NCI-H2081 (cell line): ENCODE measurements around the gene PAFAH1B1.

Experiments used
- DNase-seq, 2 experiments: peaks; one replicate each; lab custom pipeline; 2025; lab: John Stamatoyannopoulos, UW

The PAFAH1B1 gene

DNA sequence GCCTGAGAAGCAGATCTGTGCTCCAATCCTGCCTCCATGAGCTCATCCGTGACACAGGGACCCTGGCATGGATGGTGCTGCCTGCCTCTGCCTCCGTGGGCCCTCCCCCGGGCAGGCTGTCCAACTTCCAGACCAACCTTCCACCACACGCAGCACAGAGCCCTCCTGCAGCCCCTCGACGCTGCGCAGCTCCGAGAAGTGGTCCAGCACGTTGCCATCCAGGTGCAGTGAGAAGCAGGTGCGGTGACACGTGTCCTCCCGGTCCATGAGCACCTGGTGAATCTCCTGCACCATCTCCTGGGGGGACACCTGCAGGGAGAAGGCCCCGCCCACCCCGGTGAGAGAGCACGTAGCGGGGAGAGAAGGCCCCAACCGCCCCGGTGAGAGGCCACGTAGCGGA lies 109.7 kb downstream of the PAFAH1B1 start:
- no peak for DNase-seq

DNA sequence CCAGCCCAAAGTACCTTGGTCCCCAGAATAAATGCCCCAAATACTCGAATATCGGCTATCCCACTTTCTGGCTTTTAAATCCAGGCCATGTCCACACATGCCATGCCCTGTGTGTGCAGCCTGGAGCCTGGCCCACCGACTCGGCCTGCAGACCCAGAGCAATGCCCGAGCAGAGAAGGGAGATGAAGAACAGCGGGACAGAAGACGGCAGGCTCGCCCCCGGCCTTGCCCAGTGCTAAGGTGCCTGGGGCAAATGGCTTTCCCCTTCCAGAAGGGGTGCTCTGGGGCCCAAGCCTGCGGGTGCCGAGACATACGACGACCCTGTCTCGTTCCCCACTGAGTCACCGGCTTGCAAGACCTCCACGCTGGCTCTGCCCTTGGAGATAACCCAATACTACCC lies 110.2 kb downstream of the PAFAH1B1 start:
- no peak for DNase-seq

DNA sequence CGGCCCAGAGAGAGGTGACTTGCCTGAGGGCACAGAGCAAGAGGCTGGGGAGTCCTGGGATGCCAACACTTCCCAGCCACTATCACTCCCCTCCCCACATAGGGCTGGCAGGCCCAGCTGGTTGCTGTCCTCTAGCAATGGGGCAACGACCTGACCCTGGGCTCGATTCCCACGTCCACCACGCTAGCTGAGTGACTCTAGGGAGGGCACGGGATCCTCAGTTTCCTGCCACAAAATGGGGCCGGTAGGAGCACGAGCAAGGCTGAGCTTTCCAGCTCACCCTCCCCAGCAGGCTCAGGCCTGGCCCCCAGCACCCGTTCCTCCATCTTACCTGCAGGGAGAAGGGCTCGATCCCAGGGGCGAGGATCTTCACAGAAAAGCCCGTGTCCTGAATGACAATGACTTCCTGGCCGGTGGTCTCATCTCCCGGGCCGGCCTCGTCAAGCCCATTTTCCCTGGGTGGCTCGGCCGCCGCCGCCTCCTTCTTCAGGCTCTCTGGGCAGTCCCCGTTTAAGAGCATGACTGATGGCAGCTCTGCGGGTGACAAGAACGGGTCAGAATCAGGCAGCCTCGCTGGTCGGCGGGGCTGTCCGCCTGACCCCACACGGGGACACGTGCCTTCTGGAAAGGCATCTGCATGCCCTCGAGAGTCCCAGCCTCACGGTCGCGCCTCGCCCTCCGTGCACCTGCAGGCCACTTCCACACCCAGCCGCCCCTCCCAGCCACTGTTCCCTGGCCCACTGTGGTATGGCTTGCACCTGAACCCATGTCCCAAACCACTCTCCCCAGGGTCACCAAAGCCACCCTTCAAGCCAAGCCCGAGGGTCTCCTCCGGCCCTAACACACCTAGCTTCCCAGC lies 110.8 kb downstream of the PAFAH1B1 start:
- DNase-seq, result no peak

DNA sequence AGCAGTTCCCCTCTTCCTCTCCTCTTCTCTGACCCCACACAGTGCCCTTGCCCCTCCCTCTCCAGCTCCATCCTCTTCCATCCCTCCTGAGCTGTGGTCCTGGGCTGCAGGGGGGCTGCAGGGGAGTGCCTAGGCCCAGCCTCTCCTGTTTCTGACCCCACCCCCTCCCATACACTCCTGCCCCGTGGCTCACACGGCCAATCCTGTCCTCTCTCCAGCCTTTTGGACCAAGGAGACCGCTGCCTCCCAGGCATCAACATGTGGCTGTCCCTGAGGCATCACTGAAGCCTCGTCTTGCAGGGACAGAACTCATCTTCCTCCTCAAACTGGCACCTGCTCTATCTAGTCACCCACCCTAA lies 111.4 kb downstream of the PAFAH1B1 start:
- no peak for DNase-seq

DNA sequence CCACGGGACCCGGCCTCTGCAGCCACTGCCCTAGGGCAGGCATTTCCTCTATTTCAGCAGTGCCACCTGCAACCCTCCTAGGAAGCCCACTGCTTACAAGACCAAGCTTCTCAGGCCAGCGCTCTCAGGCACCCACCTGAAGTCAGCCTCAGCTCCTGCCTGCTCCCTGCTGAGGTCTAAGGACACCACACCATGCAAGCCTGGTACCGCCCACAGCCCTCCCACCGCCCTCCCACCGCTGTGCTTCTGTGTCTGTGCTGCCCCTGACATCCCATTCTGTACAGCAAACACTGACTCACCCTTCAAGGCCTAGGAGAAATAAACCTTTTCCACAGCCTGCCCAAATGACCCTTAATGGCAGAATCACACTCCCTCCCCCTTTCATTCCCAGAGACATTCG lies 111.8 kb downstream of the PAFAH1B1 start:
- no peak for DNase-seq

DNA sequence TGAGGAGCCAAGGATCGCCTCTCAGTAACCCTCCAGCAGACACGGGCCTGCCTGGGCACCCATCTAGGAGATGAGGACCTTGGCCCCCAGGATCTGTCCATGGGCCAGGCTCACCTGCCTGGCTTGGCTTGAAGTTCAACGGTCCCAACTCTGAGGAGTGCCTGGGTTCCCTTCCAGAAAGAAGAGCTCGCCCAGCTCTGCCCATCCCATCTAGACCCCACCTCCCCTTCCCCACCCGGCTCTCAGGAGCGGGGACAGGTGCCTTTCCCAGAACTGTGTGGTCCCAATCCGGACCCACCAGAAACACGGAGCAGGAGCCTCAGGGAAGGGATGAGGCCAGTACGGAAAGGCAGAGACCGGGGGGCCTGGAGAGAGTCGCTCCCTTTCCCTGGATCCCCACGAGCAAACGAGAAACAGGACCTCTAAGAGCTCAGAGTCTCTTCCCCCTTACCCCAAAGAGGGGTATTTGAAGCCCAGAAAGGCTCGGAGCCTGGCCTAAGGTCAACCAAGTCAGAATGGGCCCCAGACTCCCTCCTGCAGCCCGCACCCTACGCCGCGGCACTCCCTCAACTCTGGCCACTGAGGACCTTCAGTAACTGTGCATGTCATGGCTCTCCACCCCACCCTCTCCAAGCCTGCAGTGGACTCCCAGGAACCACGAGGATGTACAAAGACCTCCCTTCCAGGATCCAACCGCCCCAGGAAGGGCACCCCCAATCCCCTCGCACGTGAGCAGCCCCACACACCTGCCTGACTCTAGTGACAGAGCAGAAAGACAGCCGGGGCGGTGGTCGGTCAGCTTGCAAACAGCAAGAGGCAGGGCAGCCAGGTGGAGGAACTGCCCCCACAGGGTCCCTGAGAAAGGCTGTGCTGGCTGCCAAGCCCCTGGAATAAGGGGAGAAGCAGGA lies 112.7 kb downstream of the PAFAH1B1 start:
- DNase-seq, result no peak

DNA sequence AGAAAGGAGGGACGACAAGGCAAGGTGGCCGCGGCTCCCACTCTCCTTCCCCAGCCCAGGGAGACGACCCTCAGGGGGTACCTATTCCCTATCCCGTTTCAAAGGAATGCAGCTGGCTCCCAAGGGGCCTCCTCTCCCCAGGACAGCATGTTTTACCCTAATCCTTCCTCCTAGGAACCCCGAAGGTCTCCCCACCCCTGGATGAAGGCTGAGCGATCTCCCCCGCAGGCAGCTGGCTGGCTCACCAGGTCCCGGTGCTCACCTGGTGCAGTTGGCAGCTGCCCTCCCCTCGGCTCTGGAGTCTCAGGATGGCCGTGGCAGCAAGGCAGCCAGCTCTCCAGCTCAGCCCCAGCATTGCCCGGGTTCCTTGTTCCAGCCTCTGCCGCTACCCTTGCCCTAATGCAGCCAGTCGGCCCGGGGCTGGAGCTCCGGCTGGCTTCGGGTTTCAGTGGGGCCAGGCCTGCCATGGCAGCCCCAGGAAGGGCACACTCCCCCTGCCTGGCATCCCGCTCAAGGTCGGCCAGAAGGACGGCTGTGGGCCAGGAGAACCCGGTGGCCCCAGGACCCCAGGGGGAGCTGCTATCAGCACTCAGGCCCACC lies 113.6 kb downstream of the PAFAH1B1 start:
- DNase-seq, result no peak

DNA sequence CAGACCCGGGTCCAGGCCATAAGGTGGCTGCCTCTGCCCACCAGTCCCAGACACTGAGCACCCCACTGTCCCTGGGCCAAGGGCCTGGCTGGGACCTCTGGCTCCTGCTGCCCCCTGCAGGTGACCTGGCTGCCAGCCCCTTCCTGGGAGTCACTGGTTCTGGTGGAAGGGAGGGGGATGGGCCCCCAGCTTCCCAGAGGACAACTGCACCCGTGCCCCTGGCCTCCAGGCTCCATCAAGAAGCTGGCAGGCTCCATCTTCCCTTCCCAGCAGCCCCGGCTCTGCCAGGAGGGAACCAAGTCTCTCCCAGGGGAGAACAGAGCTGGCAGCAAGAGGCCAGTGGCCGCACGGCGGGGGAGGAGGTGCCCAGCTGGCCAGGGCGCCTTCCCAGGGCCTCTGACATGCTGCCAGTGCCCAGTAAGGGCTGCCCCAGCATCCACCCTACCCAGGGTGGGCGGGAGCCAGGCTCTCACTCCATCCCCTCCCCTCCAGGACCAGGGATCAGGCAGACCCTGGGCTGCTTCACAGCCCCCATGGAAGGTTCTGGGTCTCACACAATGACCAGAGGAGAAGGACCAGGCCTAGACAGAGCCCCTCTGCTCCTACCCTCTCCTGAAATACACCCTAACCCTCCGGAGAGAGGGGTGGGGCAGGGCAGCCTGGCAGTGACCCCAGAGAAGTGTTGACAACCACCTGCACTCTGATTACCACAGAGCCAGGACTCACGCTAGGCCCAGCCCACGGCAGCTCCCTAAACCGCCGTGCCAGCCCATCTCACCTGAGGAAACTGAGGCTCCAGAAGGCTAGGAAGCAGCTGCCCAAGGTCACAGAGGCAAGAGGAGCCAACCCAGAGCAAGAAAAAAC lies 114.5 kb downstream of the PAFAH1B1 start:
- DNase-seq, result no peak

DNA sequence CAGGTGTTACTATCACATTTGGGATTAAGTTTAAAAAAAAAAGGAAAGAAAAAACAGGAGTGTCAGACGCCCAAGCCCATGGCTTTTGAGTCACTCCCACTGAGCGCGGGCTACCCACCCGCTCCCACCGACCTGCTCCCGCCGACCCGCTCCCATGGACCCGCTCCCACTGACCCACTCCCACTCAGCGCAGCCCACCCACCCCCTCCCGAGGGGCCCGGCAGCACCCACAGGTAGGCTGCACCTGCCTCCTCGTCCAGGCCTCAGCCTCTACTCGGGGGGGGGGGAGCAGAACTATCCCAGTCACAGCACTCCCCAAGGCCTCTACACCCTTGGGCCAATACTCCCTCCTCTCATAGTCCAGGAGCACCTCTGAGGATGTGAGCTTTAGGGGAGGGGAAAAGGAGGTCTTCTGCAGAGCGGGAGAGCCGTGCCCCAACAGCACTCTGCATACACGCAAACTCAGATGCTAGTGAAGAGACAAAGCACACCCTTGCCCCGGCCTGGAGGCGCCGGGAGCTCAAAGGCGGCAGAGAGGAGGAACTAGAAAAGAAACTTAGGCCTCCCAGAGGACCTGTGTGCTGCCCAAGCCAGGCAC lies 115.2 kb downstream of the PAFAH1B1 start:
- no peak for DNase-seq

DNA sequence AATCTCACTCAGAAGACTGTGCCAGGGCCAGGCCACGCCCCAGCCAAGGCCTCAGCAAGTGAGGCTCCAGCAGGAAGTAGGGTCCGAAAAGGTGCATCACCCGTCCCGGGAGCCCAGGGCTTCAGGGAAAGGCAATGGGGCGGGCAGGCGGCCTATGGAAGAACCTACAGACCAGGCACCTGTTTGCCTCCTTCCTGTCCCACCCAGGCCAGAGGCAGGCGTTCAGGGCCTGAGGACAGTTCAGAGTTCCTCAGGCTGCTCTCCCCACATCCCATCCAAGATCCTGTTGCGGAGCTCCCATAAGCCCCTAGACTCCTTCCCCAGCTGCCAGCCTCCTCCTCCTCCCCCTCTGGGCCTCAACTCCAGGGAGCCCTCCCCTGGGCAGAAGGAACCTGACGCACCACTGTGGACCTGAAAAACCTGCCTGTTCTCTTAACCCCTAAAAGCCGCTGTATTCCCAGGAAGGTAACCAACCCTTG lies 115.8 kb downstream of the PAFAH1B1 start:
- DNase-seq, result no peak

DNA sequence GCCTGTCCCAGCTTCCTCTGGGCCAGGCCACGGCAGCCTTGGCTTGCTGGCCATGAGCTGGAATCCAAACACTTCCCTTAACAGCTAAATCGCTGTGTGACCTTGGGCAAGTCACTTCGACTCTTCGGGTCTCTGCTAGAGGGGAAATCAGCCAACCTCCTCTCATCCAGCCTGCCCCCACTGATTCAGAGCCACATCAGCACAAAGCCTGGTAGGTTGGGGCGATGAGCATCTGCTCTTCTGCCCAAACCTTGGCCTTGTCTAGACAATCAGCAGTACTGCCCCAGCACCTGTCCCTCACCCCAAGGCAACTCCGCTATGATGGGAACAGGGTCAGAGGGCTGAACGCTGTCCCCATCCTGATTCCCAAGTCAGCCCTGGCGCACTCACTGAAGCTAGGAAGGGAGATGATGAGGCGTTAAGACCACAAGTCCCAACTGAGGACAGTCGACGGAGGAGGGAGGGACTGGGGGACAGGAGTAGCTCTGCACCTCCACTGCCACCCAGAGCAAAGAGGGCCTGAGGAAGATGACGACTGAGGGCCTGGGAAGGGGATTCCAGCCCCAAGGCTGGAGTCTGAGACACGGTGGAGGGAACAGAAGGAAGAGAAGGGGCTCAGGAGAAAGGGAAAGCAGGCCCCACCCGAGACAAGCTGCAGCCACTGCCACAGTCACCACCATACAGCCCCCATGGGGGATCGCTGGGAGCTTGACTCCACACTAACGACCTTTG lies 116.8 kb downstream of the PAFAH1B1 start:
- no peak for DNase-seq

DNA sequence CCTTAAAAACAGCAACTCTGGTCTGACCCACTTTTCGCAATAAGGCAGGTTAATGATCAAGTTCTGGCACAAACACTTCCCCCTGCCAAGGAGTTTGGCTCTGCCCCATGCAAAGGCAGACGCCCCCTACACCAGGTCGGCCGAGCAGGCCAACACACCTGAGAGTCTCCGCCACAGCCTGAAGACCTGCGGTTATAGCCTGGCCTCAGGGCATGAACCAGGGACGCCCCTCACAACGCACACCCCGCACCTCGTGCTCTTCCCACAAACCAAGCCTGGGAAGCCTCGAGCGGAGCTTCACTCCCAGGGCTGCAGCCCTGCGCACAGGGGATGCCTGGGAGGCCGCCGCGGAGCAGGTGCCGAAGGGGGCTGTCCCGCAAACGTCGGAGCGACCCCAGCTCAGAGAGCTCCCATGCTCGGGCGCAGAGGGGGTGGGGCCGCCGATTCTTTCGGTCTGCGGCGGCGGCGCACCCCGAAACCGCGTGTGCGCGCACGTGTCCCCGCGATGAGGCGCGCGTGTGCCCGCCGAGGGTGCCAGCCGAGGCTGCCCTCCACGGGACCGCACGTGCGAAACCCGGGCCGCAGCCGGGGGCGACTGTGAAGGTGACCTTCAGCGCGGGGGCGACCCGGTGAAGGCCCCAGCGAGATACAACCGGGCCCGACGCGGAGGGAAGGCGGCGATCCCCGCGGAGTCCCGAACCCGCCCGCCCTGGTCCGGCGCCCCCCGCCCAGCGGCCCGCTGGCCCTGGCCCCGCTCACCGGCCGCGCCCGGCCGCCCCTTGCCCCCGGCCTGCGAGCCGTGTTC lies 117.6 kb downstream of the PAFAH1B1 start:
- DNase-seq, result peak in 1 of 2 experiments; percentile 8

DNA sequence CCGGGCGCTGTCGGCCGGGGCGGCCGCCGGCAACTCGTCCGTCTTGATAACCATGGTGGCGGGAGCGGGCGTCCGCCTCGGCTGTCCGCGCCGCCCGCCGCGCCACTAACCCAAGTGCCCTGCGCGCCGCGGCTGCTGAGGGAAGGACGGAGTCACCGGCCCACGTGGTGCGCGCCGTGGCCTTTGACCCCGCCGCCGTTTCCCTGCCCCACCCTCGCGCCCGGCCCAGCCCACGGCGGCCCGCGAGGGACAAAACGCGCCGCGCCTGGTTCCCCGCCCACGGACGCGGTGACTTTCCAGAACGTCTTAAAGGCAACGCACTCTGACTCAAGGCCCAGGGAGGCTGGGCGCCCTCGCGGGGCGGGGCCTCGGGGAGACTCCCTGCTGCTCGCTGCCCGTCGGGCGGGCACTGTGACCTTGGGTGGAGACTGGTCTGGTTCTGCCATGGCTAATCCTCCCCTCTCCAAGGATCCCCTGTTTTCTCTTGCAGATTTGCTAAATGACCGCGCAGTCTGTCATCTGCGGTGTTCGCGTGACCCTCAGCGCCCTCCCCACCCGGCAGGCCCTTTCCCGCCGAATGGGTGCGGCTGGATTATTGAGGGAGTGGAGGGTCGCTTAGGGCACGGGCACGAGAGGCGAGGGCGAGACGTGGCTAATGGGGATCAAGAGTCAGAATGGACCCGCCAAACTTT lies 118.3 kb downstream of the PAFAH1B1 start, which contains the start of gene CLUH:
Gene CLUH, minus strand, starts transcription at position 157 of the 692 bp plus-strand sequence. Its CDS starts 103 bp downstream, at position 54.
- DNase-seq, result peak; percentile 69 to 80

DNA sequence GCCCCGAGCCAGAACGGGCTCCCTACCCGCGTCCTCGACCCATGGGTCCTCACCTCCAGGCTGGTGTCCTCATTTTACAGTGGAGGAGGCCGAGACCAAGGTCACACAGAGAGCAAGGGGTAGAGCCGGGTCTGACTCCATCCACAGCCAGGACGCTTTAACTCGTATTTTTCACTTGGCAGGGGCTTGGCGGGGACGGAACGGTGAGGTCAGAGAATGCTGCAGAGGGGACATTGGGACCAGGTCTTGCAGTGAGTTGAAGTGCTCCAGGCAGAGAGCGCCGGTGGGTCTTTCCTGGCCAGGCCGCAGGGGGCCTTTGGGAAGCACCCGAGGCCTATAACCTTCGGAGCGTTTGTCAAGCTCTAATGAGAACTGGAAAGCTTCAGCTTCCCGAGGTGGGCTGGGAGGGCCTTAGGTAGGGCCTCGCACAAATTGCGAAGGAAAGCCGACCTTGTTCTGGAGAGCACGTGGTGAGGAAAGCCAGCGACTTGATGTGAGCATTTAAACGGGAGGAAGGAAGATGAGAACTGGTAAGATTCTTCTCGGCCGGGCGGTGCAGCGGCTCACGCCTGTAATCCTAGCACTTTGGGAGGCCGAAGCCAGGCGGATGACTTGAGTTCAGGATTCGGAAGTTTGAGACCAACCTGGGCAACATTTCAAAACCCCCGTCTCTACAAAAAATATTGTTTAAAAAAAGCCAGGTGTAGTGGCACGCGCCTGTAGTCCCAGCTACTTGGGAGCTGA lies 119.0 kb downstream of the PAFAH1B1 start:
- DNase-seq, result no peak

DNA sequence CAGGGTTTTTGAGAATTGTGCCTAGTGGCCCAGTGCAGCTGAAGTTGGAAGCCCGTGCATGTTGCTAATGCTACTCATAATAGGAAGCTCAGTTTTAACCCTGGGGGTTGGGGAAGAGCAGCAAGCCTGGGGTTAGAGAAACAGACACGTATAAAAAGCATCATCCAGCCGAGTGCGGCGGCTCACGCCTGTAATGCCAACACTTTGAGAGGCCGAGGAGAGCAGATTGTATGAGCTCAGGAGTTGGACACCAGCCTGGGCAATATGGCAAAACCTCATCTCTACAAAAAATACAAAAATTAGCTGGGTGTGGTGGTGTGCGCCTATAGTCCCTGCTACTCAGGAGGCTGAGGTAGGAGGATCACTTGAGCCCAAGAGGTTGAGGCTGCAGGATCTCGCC lies 120.4 kb downstream of the PAFAH1B1 start:
- no peak for DNase-seq

DNA sequence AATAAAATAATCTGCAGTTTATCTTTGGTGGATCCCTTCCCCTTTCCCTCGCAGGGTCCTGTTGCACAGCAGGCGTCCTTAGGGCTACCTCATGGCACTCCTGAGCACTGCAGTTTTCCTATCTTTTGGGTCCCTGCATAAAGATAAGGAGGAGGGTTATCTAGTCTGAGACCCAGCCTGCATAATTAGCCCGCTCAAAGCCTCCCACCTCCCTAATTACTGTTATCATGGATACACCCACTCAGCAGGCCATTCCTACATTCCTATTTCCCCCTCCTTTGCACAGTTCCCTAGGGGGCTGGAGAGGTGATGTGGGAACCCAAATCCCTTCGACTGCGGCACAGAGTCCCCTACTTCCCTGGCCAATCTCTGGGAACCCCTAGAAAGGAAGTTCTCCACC lies 123.2 kb downstream of the PAFAH1B1 start:
- DNase-seq, result no peak

DNA sequence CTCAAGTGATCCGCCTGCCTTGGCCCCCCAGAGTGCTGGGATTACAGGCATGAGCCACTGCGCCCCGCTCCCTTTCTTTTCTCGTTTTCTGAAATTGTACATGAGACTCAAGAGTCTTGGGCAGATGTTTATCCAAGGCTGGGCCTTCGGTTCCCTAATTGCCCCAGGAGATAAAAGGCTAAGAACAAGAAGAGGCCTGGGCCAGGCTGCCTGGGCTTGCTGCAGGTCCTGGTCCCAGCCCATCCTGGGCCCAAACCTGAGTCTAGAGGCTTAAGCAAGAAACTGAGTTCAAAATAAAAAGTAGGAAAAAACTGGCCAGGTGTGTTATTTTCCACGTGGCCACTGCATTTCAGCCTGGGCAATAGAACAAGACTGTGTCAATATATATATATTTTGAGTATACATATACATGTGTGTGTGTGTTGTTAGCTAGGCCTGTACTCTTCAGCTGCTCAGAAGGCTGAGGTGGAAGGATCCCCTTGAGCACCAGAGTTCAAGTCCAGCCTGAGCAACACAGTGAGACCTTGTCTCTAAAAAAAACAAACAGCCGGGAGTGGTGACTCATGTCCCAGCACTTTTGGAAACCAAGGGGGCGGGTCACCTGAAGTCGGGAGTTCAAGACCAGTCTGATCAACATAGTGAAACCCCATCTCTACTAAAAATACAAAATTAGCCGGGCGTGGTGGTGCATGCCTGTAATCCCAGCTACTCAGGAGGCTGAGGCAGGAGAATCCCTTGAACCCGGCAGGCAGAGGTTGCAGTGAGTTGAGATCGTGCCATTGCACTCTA lies 124.9 kb downstream of the PAFAH1B1 start:
- no peak for DNase-seq
